GM23338 (cell line): ENCODE measurements around the gene UBAC2. TPM values are rescaled to one million over a fixed set of nuclear protein-coding genes. Genes with fewer than 3 reads are reported as not detected.

Source experiments
- ATAC-seq: fragments of 200-7000 bp; cut with Tn5 transposase; 3 replicates; pipeline ENCODE4 v1.9.1; 2020
- DNase-seq: peaks from one replicate; pipeline ENCODE4 v3.0.0-alpha.2; 2015; ENCODE audit warnings: low spot score
- H2AFZ ChIP-seq: fragments of 200-600 bp; sonication (generic); 2 replicates; pipeline ENCODE4 v1.8.0; 2016; ENCODE audit warnings: antibody characterized with exemption, mild to moderate bottlenecking, moderate library complexity
- H3F3A ChIP-seq: fragments of 200-600 bp; sonication (generic); replicated peaks from 2 replicates; pipeline ENCODE4 v1.8.0; 2017; ENCODE audit warnings: antibody characterized with exemption, mixed run types, low read depth
- H3K27ac ChIP-seq: fragments of 200-600 bp; sonication (generic); 2 replicates; pipeline ENCODE4 v1.6.1; 2016; ENCODE audit warnings: low read depth
- H3K27me3 ChIP-seq: fragments of 200-600 bp; sonication (generic); 2 replicates; pipeline ENCODE4 v1.8.0; 2016; ENCODE audit warnings: mild to moderate bottlenecking, mixed run types, moderate library complexity; ENCODE audit not compliant: insufficient read depth
- H3K36me3 ChIP-seq: fragments of 200-600 bp; sonication (generic); 2 replicates; pipeline ENCODE4 v1.8.0; 2016; ENCODE audit warnings: mild to moderate bottlenecking; ENCODE audit not compliant: insufficient read depth
- H3K4me1 ChIP-seq: fragments of 200-600 bp; sonication (generic); 2 replicates; pipeline ENCODE4 v1.8.0; 2016; ENCODE audit warnings: mild to moderate bottlenecking, moderate library complexity; ENCODE audit not compliant: insufficient read depth
- H3K4me2 ChIP-seq: fragments of 200-600 bp; sonication (generic); 2 replicates; pipeline ENCODE4 v1.7.1; 2017; ENCODE audit warnings: mixed run types
- H3K4me3 ChIP-seq: fragments of 200-600 bp; sonication (generic); 2 replicates; pipeline ENCODE4 v1.6.1; 2016; ENCODE audit warnings: mixed run types
- H3K79me2 ChIP-seq: fragments of 200-600 bp; sonication (generic); replicated peaks from 2 replicates; pipeline ENCODE4 v1.8.0; 2017; ENCODE audit warnings: mild to moderate bottlenecking; ENCODE audit not compliant: insufficient read depth
- H3K9me2 ChIP-seq: fragments of 200-600 bp; sonication (generic); 2 replicates; pipeline ENCODE4 v1.8.0; 2017; ENCODE audit not compliant: insufficient read depth
- H4K20me1 ChIP-seq: fragments of 200-600 bp; sonication (generic); replicated peaks from 2 replicates; pipeline ENCODE4 v1.8.0; 2017; ENCODE audit warnings: mild to moderate bottlenecking; ENCODE audit not compliant: insufficient read depth
- H3K27ac Mint-ChIP-seq: 2 replicates; pipeline ENCODE4 v1.8.0; 2020; ENCODE audit warnings: inconsistent platforms, mild to moderate bottlenecking, moderate library complexity, mixed read lengths
- H3K27me3 Mint-ChIP-seq: 3 replicates; pipeline ENCODE4 v1.8.0; 2022; ENCODE audit warnings: low read depth, mild to moderate bottlenecking, moderate library complexity, mixed read lengths, inconsistent platforms; ENCODE audit not compliant: insufficient read depth, poor library complexity
- H3K36me3 Mint-ChIP-seq: 3 replicates; pipeline ENCODE4 v1.8.0; 2021; ENCODE audit warnings: low read depth, mild to moderate bottlenecking, inconsistent platforms, moderate library complexity, mixed read lengths
- H3K4me1 Mint-ChIP-seq: 3 replicates; pipeline ENCODE4 v1.8.0; 2020; ENCODE audit warnings: mild to moderate bottlenecking, inconsistent platforms, mixed read lengths
- H3K4me3 Mint-ChIP-seq: 3 replicates; pipeline ENCODE4 v1.8.0; 2021; ENCODE audit warnings: moderate library complexity, mild to moderate bottlenecking, inconsistent platforms, mixed read lengths
- H3K9me3 Mint-ChIP-seq: 3 replicates; pipeline ENCODE4 v1.8.0; 2020; ENCODE audit warnings: moderate library complexity, mild to moderate bottlenecking, inconsistent platforms, mixed read lengths
- CREB1 ChIP-seq: fragments of 250-450 bp; sonication (Bioruptor Pico); IDR thresholded peaks from 2 replicates; pipeline ENCODE4 v1.5.0; 2020; ENCODE audit warnings: low read depth, mild to moderate bottlenecking, moderate library complexity
- ETS1 ChIP-seq: IDR thresholded peaks from 2 replicates; pipeline ENCODE4 v1.6.1; 2016; ENCODE audit warnings: antibody characterized with exemption
- EZH2 ChIP-seq: fragments of 200-600 bp; sonication (generic); IDR thresholded peaks from one replicate; pipeline ENCODE4 v1.8.0; 2017; ENCODE audit warnings: antibody characterized with exemption, mild to moderate bottlenecking, low read depth; ENCODE audit not compliant: unreplicated experiment
- NANOG ChIP-seq: IDR thresholded peaks from 2 replicates; pipeline ENCODE4 v1.6.1; 2016; ENCODE audit warnings: antibody characterized with exemption, borderline replicate concordance
- POLR2AphosphoS5 ChIP-seq: IDR thresholded peaks from 2 replicates; pipeline ENCODE4 v1.6.1; 2016; ENCODE audit warnings: antibody characterized with exemption, low read depth
- REST ChIP-seq: IDR thresholded peaks from one replicate; pipeline ENCODE4 v1.6.1; 2018; ENCODE audit warnings: antibody characterized with exemption; ENCODE audit not compliant: unreplicated experiment
- STAT1 ChIP-seq: IDR thresholded peaks from one replicate; pipeline ENCODE4 v1.6.1; 2016; ENCODE audit warnings: antibody characterized with exemption; ENCODE audit not compliant: unreplicated experiment
- ZNF114 ChIP-seq: fragments of 250-450 bp; sonication (Bioruptor Pico); IDR thresholded peaks from 2 replicates; pipeline ENCODE4 v1.5.0; 2020; ENCODE audit warnings: mild to moderate bottlenecking, moderate library complexity
- ZNF331 ChIP-seq: fragments of 250-450 bp; sonication (Bioruptor Pico); IDR thresholded peaks from 2 replicates; pipeline ENCODE4 v1.5.0; 2020; ENCODE audit warnings: low read depth, mild to moderate bottlenecking, moderate library complexity
- polyA plus RNA-seq: library from polyadenylated mRNA; unstranded; fragments of >200 nt; fragmentation: Nextera tagmentation; extraction: Ambion mirVana; gene quantifications from 2 replicates; pipeline ENCODE4 v1.2.1, GENCODE V29; 2016
- total RNA-seq: library from RNA; depleted of rRNA; stranded (reverse); fragments of >200 nt; shearing (Covaris generic); gene quantifications from 2 replicates; pipeline ENCODE4 v1.2.3, GENCODE V29; 2014
- TF ChIP-seq, protein P1 (sequence below): fragments of 250-450 bp; sonication (Bioruptor Pico); IDR thresholded peaks from 2 replicates; pipeline ENCODE4 v1.5.0; 2020; ENCODE audit warnings: mild to moderate bottlenecking, moderate library complexity

UBAC2 gene
- total and polyA plus RNA-seq, 2 experiments from 2014 or later = 37.9 to 76.9 TPM

DNA sequence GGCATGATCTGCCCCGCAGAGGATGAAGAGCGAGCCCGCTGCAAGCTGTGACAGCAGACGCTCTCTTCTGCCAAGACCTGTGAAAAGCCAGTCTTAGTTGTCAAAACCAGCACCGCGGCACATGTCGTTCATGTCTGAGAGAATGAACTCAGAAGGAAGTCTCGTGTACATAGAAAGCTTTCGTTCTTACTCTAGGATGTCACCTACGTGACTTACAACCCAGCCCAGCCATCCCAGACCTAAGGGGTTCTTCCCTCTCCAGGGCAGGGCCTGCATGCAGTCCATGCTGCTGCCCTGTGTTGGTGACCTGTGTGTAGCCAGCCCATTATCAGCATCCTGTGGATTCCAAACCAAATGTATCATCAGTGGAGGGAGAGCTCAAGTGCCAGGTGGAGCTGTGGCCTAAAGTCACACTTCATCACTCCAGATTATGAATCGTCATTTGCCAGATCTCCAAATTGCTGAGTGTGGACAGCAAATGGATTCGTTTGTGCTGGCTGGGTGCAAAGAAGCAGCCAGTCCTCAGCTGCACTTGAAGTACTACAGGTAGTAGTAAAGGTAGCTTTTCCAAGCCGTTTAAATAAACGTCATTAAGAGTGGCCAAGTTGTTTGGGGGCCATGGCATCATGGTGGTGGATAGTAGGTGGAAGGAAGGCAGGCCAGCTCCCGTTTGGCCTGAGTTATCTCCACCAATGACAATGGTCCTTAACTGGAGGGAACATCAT is 180.4 kb downstream of the UBAC2 start (continued):
- no peak for TF ChIP-seq REST

DNA sequence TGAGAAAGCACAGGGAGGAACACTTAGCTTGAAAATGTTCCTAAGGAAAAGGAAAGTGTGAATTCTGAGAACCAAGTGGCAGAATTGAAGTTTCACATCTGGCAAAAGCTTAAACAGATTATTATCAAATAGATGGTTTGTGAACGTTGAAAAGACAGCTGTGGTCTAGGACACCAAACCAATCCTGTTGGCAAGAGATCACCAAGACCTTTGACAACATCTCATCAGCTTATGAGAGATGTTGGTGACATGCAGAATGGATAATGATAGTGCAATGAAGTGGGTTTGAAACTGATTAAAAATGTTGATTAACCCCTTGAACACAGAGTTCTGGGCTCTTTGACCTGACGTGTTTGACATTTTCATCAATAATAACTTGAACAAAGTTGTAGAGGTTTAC is 181.1 kb downstream of the UBAC2 start:
- H3K27me3 ChIP-seq = no peaks in the 10 kb centered on the region
- H3K27me3 Mint-ChIP-seq = peaks cover 12% of the 10 kb centered on the region
- H3K36me3 Mint-ChIP-seq = peaks cover 9% of the 10 kb centered on the region; the same call in 2 of the 3 replicates

More for the DNA sequence above, 181.1 kb downstream of the UBAC2 start:
- H3K27ac Mint-ChIP-seq = no peak overlapping the region
- peaks cover 46% of the 10 kb centered on the region for H3K4me1 Mint-ChIP-seq
- Histone ChIP-seq H3K4me2 (no peak overlapping the region), H3F3A (0 out of 2 replicates have a peak, but pooled peaks cover 5% of the 10 kb centered on the region), H2AFZ (no peak overlapping the region), H4K20me1 (no peaks in the 10 kb centered on the region), H3K36me3 (peaks cover 6% of the 10 kb centered on the region; the same call in 1 of the 2 replicates), H3K27ac (no peak overlapping the region), H3K79me2 (no peaks in the 10 kb centered on the region), H3K9me2 (no peaks in the 10 kb centered on the region), H3K4me1 (peaks cover 19% of the 10 kb centered on the region), H3K4me3 (no peak overlapping the region)
- no peak for DNase-seq
- no peaks in the 10 kb centered on the region; the same call in 2 of the 3 replicates for H3K9me3 Mint-ChIP-seq
- ATAC-seq = no peak
- H3K4me3 Mint-ChIP-seq = no peak overlapping the region
- TF ChIP-seq, protein P1, sequence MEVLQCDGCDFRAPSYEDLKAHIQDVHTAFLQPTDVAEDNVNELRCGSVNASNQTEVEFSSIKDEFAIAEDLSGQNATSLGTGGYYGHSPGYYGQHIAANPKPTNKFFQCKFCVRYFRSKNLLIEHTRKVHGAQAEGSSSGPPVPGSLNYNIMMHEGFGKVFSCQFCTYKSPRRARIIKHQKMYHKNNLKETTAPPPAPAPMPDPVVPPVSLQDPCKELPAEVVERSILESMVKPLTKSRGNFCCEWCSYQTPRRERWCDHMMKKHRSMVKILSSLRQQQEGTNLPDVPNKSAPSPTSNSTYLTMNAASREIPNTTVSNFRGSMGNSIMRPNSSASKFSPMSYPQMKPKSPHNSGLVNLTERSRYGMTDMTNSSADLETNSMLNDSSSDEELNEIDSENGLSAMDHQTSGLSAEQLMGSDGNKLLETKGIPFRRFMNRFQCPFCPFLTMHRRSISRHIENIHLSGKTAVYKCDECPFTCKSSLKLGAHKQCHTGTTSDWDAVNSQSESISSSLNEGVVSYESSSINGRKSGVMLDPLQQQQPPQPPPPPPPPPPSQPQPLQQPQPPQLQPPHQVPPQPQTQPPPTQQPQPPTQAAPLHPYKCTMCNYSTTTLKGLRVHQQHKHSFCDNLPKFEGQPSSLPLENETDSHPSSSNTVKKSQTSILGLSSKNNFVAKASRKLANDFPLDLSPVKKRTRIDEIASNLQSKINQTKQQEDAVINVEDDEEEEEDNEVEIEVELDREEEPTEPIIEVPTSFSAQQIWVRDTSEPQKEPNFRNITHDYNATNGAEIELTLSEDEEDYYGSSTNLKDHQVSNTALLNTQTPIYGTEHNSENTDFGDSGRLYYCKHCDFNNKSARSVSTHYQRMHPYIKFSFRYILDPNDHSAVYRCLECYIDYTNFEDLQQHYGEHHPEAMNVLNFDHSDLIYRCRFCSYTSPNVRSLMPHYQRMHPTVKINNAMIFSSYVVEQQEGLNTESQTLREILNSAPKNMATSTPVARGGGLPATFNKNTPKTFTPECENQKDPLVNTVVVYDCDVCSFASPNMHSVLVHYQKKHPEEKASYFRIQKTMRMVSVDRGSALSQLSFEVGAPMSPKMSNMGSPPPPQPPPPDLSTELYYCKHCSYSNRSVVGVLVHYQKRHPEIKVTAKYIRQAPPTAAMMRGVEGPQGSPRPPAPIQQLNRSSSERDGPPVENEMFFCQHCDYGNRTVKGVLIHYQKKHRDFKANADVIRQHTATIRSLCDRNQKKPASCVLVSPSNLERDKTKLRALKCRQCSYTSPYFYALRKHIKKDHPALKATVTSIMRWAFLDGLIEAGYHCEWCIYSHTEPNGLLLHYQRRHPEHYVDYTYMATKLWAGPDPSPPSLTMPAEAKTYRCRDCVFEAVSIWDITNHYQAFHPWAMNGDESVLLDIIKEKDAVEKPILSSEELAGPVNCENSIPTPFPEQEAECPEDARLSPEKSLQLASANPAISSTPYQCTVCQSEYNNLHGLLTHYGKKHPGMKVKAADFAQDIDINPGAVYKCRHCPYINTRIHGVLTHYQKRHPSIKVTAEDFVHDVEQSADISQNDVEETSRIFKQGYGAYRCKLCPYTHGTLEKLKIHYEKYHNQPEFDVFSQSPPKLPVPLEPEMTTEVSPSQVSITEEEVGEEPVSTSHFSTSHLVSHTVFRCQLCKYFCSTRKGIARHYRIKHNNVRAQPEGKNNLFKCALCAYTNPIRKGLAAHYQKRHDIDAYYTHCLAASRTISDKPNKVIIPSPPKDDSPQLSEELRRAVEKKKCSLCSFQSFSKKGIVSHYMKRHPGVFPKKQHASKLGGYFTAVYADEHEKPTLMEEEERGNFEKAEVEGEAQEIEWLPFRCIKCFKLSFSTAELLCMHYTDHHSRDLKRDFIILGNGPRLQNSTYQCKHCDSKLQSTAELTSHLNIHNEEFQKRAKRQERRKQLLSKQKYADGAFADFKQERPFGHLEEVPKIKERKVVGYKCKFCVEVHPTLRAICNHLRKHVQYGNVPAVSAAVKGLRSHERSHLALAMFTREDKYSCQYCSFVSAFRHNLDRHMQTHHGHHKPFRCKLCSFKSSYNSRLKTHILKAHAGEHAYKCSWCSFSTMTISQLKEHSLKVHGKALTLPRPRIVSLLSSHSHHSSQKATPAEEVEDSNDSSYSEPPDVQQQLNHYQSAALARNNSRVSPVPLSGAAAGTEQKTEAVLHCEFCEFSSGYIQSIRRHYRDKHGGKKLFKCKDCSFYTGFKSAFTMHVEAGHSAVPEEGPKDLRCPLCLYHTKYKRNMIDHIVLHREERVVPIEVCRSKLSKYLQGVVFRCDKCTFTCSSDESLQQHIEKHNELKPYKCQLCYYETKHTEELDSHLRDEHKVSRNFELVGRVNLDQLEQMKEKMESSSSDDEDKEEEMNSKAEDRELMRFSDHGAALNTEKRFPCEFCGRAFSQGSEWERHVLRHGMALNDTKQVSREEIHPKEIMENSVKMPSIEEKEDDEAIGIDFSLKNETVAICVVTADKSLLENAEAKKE (CRISPR knock-in tag) = no peak
- TF ChIP-seq ETS1 (no peak), POLR2AphosphoS5 (no peak), STAT1 (no peak), ZNF331 (no peak), CREB1 (CRISPR knock-in tag) (no peak), NANOG (no peak), EZH2 (no peak), ZNF114 (CRISPR knock-in tag) (no peak)
